GM19372 (cell line): ENCODE measurements around the gene OR2V1.
"Not testable (repeated sequence)": the region's sequence is repeated elsewhere in the genome, so short reads cannot be mapped to it uniquely, and the experiment has no call there.

Experiments
- ATAC-seq: cut with Tn5 transposase; IDR thresholded peaks from one replicate; pipeline ENCODE4 v1.9.1; 2021; ENCODE audit warnings: mild to moderate bottlenecking, low read depth, moderate library complexity; ENCODE audit not compliant: unreplicated experiment

Gene OR2V1

DNA sequence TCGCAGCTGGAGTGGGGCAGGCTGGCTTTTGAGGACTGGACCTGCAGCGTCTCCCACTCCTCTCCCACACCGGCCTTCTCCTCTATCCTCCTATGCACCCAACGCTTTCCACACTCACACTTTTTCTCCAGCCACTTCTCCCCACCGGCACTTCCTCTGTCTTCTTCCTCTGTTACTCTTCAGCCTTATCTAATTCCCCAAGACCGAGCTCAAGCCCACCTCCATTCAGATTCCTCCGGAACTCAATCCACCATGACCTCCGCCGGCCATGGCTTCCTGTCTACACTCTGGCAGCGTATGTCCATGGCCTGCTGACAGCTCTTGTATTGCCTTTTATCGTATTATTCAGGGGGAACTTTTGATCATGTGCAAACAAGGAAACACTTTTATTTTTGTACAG is 545 bp upstream of the OR2V1 start:
- no peak for ATAC-seq

DNA sequence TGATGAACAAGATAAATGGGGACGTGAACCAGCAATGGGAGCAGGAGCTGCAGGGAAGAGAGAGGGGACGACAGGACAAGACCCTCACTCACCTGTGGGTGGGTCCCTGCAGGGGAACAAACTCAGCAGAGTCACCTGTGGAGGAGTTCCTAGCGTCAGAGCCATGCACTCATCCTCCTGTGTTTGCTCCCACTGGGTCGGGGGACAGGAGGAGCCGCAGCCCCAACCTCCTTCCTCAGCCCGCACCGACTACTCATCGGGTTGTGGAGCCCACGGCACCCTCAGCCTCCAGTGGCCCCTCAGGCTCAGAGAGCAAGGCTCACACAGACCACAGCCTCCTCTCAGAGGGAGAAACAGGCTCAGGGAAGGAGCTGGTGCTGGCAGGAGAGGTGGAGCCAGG is 888 bp downstream of the OR2V1 start:
- not testable (repeated sequence) for ATAC-seq

DNA sequence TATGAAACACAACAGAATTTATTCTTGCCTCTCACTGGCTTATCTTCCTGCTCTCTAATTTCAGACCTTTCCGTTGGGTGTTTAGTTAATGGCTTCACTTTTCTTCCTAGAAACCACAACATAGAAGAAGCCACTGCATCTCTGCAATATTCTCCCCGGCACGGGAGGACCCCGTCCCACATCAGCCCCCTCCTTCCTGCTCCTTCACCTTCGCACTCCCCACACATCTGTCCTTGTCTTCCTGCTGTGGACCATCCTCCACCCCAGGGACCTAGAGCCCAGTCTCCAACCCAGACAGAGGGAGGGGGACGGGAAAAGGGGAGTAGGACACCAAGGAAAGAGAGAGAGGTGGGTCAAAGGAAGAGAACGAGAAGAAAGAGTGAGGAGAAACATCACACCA is 1.4 kb downstream of the OR2V1 start:
- ATAC-seq: no peak

DNA sequence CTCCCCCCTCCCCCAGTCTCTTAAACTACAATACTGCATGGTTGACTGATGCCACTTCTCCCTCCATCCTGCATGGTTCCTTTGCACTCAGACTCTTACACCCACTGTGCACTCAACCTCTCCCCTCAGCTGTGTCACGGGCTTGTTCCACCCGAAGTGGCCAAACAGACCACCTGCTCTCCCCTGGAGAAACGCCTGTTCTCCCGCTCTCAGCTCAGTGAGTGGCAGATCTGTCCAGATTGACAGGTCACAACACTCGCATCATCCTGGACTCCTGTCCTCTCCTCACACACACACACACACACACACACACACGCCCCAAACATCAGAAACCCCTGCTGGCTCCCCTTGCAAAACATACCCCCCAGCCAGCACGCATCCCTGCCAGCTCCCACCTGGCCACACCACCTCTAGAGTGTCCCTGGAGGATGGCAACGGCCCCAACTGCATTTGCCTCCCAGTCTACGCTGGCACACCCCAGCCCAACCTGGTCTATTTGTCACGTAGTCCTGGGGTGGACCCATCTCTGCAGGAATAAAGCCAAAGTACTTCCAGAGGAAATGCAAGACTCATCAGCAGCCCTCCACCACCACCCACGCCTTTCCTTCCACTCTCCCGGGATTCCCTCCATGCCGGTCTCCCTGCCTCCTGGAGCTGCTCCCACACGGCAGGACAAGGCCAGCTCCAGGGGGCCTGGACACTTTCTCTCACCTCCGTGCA is 2.9 kb downstream of the OR2V1 start:
- ATAC-seq: no peak

DNA sequence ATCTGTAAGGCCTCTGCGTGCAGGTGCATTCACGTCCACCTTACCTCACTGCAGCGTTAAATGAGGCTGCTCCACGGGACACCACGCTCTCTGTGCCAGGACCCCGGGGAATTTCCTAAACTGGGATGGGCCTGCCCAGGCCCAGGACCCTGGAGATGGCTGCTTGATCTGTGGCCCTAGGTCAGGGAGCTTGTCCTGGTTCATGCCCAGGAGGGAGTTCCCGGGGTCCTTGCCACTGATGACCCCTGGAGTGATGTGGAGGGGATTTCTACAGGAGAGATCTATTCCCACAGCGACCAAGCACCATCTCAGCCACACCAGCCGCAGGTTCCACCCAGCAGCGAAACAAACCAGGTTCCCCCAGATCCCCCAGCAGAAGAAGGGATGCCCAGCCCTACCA is 3.5 kb downstream of the OR2V1 start:
- ATAC-seq: no peak

DNA sequence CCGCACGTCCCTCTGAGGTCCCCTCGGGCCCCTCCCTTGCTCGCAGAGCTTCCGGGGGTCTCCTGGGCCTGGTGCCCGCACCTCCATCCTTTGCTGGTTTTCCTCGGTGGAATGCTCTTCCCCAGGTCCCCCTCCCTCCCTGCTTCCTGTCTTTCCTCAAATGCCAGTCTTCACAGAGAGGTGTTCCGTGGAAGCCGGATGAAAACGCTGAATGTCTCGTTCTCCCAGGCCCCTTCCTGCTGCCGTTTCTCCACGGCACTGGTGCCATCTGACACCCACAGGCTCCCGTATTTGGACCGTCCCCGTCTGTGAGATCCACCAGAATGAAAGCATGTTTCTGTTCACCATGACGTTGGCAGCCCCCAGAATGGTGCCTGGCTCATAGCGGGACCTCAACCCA is 4.1 kb downstream of the OR2V1 start:
- no peak for ATAC-seq

DNA sequence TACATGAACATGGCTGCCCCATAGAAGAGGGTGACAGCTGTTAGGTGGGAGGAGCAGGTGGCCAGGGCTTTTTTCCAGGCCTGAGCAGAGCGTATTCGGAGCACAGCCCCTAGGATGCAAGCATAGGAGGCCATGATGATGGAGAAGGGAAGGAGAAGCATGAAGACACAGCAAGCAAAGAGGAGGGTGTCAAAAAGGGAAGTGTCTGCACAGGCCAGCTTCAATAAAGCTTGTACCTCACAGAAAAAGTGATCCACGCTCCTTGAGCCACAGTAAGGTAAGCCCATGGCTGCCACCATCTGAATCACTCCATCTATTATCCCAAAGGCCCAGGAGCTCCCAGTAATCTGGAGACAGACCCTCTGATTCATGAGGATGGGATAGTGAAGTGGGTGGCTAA is 6.4 kb downstream of the OR2V1 start:
- no peak for ATAC-seq

DNA sequence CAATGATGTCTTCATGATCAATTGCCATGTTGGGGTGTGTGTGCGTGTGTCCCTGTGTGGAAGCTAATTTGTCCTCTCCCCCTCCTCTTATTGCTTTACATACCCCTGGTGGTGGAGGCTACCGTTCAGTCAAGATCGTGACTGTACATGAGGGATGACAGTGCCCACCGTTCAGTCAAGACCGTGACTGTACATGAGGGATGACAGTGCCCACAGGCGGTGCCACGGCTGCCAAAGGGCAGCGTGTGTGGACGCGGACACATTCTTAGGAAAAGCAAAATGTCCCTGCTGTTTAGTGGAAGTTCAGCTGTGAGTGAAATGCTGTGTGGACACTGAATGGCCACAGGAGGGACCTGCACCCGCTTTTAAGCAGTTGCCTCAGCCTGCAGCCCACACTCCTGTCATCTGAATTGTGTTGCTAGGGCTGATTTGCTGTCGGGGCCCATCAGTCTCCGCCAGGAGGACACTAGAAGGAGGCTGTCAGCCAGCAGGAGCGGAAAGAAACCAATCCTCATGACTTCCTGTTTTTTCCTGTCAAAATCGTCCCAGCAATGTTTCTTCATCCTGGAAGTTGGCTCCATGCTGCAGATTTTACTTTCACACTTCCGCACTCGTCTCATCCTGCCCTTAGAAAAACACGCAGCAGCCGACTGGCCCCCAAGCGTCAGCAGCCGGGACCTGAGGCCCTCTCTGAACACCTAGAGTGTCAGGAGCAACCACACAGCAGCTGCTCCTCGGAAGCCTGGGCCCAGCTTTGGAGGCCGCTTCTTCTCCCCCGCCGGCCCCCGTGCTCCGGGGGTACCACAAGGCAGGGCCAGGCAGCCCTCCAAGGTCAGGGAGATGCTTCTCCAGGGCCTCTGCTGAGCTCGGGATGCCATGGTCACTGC is 9.1 kb downstream of the OR2V1 start:
- no peak for ATAC-seq

DNA sequence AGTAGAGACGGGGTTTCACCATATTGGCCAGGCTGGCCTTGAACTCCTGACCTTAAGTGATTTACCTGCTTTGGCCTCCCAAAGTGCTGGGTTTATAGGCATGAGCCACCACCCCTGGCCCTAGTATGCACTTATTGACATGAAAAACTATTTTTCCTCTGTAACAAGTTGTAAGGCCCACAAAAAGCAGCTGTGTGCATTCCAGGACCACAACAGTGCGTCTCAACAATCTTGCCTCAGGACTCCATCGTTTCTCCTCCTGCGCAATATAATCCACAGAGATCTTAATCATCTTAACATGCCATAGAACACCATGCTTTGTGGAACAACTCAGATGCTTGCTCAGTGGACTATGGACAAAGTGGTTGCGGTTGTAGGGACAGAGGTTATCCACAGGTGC is 10.2 kb downstream of the OR2V1 start:
- no peak for ATAC-seq

DNA sequence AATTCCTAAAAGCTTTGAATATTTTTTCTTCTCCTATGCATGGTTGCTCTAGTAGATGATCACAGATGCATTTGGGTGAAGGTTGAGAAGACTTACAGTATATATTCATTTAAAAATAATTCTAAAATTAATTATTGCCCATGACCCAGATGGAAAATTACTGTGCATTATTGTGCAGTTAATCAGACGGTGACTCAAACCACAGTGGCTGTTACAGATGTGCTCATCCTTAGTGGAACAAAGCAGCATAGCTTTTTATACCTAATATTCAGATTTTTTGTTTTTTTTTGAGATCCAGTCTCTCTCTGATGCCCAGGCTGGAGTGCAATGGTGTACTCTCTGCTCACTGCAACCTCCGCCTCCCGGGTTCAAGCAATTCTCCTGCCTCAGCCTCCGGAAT is 10.7 kb downstream of the OR2V1 start:
- ATAC-seq: no peak

DNA sequence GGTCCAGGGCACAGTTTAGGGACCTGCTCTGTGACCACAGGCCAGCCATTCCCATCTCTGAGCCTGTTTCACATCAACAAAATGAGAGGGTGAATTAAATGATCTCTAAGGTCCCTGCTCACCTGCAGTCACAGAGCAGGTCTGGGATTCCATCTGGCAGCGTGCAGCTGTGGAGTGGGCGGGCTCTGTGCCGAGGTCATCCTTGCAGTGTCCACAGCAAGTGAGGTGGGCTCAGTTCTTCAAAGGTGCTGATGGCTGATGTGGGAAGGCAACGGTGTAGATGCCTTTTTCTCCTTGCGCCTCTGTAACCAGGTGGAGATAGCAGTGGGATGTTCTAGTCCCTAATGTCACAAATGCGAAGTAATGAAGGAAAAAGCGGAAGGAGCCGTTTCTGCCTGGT is 11.9 kb downstream of the OR2V1 start:
- ATAC-seq: no peak

DNA sequence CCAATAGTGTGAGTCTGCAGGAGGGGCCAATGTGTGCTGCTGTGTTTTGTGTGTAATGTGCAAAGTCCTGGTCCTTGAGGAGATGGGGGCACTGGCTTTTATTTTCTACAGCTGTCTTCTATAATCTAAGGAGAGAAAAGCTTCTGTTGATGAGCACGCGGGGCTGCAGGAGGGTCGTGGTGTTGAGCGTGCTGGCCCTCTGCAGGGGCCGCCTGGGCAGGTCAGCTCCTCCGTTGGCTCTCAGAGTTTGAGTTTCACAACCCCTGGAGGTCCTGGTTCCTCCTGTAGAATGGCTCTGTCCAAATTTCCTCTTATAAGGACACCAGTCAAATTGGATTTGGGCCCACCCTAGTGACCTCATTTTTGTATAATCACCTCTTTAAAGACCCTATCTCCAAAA is 12.6 kb downstream of the OR2V1 start:
- no peak for ATAC-seq

DNA sequence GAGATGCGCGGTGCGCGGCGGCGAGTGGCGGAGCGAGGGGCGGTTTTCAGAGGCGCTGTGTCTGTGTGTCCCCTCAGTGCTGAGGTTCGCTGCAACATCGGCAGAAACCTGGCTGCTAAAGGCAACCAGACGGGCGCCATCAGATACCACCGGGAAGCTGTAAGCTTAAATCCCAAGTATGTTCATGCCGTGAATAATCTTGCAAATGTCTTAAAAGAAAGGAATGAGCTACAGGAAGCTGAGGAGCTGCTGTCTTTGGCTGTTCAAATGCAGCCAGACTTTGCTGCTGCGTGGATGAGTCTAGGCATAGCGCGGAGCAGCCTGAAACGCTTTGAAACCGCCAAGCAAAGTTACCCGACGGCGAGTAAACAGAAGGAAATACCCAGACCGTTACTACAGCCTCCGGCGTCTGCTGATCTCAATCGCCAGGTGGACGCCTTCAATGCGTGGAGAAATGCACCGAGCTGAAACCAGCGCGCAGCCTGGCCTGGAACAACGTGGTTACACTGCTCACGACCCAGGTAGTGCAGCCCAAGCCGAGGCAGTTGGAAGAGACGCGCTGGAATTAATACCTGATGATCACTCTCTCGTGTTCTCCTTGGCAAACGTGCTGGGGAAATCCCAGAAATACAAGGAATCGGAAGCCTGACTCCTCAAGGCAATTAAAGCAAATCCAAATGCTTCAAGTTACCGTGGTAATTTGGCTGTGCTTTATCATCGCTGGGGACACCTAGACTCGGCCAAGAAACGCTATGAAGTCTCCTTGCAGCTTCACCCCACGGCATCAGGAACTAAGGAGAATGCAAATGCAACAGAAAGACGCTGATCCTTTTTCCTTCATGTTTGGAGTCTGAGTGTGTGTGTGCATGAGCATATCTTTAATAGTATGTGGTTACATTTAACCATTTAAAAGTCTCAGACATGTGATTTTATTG is 15.9 kb downstream of the OR2V1 start:
- ATAC-seq: no peak

DNA sequence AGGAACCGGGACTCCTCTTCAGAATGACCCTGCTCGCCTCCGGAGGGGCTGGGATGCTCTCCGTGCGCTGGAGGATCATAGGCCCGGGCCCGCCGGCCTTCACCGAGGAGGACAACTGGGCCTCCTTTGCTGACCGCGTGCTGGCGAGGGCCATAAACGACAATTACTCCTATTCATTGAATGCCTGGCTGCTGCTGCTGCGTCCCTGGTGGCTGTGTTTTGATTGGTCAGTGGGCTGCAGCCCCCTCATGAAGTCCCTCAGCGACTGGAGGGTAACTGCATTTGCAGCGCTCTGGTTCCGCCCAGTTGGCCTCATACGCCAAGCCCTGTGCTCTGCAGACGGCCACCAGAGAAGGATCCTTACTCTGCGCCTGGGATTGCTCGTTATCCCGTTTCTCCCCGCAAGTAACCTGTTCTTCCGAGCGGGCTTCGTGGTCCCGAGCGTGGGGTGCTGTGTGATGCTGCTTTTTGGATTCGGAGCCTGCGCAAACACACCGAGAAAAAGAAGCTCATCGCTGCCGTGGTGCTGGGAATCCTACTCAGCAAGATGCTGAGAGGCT is 16.6 kb downstream of the OR2V1 start:
- ATAC-seq: no peak

DNA sequence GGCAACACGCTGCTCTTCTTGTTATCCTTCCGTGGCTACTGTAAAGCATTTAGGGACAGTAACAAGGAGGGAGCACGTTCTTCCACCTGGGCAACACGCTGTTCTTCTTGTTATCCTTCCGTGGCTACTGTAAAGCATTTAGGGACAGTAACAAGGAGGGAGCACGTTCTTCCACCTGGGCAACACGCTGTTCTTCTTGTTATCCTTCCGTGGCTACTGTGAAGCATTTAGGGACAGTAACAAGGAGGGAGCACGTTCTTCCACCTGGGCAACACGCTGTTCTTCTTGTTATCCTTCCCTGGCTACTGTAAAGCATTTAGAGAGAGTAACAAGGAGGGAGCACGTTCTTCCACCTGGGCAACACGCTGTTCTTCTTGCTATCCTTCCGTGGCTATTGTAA is 17.4 kb downstream of the OR2V1 start:
- not testable (repeated sequence) for ATAC-seq

DNA sequence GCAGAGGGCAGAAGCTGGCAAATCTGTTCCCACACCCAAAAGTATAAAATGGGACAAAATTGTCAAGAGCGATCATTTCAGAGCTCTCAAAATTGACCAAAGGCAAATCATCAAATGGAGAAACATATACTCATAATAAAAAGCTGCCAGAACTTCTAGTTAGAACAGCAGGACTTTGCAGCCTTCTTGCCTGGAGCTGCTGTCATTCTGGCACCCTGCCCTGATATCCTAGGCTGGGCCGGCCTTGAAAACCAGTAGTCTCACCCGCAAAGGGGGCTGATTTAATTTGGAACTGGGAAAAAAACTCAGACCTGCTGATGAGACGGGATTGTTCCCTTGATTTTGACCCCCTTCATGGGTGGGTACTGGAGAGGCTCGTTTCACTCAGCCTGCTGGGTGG is 18.5 kb downstream of the OR2V1 start:
- no peak for ATAC-seq

DNA sequence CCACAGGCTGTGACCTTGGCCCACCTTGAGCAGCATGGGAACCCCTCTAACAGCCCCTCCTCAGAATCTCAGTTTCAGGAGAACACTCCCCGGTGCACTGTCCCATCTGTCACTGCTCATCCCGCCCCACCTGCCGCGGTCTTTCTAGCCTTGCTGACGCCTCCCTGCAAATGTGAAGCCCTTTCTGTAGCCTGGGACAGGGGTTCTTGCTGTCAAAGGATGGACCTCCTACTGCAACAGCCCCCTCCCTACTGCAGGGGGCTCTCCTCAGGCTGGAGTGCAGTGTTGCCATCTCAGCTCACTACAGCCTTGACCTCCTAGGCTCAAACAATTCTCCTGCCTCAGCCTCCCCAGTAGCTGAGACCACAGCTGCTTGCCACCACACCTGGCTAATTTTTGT is 20.0 kb downstream of the OR2V1 start:
- ATAC-seq: no peak

DNA sequence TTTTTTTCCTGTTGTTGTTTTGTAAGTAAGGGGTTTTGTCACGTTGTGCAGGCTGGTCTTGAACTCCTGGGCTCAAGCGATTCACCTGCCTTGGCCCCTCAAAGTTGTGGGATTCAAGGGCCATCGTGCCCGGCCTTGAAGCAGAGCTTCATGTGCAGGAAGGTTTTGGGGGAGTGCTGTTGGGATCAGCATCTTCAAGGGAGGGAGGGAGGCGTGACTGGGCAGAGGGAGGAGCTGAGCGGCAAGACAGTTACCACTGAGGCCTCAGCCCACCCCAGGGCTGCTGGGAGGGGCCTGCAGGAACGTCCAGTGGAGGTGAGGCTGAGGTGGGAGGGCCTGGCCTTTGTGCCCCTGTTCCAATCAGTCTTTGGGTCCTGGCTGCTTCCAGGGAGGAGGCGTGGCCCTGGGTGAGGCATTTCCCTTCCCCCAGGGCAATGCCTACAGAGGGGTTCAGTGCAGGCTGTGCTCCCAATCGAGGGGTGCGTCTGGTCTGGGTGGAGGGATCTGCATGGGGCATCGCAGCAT is 21.4 kb downstream of the OR2V1 start:
- no peak for ATAC-seq

DNA sequence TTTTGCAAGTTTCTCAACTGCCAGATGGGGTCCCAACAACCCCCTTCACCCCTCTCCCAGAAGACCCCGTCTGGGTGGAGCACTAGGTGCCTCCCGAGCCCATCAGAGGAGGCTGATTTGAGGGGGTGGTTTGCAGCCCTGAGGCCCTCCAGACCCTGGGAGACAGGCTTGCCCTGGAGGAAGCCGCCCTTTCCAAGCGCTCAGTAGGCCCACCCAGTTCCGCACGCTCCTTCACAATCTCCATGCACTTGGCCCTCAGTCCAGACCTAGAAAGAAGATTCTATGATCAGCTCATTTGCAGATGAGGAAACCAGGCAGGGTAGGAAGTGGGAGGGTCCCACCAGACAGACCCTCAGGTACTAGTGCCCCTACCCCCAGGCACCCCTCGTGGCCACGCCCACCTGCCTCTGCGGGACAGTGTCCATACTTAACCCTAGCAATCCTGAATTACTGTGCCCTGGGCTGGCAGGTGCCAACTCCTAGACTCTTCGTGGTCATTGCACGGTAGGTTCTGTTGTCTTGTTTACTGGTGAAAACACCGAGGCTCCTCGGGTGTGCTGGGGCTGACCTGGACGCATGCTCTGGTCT is 22.3 kb downstream of the OR2V1 start:
- no peak for ATAC-seq

DNA sequence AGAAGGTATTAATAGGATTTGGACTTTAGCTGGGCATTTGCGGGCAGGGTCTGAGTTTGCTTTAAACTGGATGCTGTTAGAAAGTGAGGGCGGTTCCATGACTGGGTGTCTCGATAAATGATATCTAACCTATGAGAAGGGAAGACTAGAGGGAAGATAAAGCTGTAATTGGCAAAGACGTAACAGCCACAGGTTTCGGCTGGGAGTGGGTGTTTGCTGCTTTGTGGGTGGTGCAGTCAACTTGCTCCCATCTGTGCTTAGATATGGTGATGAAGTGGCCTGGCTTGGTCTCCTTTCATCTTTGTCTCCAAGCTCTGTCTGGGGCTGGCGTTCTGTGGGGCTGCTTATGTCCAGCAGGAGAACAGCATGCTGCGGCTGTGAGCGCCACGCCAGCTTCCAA is 23.3 kb downstream of the OR2V1 start:
- no peak for ATAC-seq
